H1 (cell line): Measurements from ENCODE around the gene NEUROD1. TPM values are rescaled to one million over a fixed set of nuclear protein-coding genes. Genes with fewer than 3 reads are reported as not detected.

ENCODE experiments used
- CTCF ChIA-PET: fragments of 300-600 bp; sonication (Branson Sonifier 250); formaldehyde crosslinking; loops from one replicate; lab custom pipeline; 2021; ENCODE audit not compliant: partially characterized antibody; lab: Charles Lee
- POLR2A ChIA-PET: fragments of 300-600 bp; sonication (Branson Sonifier 250); formaldehyde crosslinking; loops from one replicate; lab custom pipeline; 2021; ENCODE audit warnings: inconsistent platforms; ENCODE audit not compliant: partially characterized antibody; lab: Charles Lee
- DNase-seq, 2 experiments: peaks; one replicate each; pipeline versions ENCODE4 v3.0.0 to v3.0.0-alpha.2; 2010 to 2022; ENCODE audit warnings: low spot score in 2 of 2, low read depth in 1 of 2, mixed read lengths in 1 of 2
- FAIRE-seq: peaks from 2 replicates; lab custom pipeline; 2011; peaks lifted over from hg19 to GRCh38; lab: Jason Lieb, UNC
- H2AFZ ChIP-seq: 2 replicates; pipeline ENCODE4 v1.8.1; 2012; ENCODE audit warnings: low read length, inconsistent platforms
- H2AK5ac ChIP-seq: 2 replicates; pipeline ENCODE4 v1.6.1; 2013; ENCODE audit warnings: low read depth, low read length
- H2BK120ac ChIP-seq: replicated peaks from 2 replicates; pipeline ENCODE3; 2013; ENCODE audit warnings: low read depth, low read length, inconsistent platforms
- H2BK12ac ChIP-seq: 2 replicates; pipeline ENCODE4 v1.6.1; 2013; ENCODE audit warnings: low read depth, low read length
- H2BK15ac ChIP-seq: 2 replicates; pipeline ENCODE4 v1.6.1; 2013; ENCODE audit warnings: low read length
- H2BK20ac ChIP-seq: 2 replicates; pipeline ENCODE4 v1.6.1; 2013; ENCODE audit warnings: low read length
- H2BK5ac ChIP-seq: 2 replicates; pipeline ENCODE4 v1.6.1; 2013; ENCODE audit warnings: low read depth, low read length
- H3K14ac ChIP-seq: 2 replicates; pipeline ENCODE4 v1.6.1; 2013; ENCODE audit warnings: inconsistent platforms; ENCODE audit not compliant: insufficient read length
- H3K18ac ChIP-seq: 2 replicates; pipeline ENCODE4 v1.6.1; 2013; ENCODE audit warnings: low read length; ENCODE audit errors: extremely low read depth
- H3K23ac ChIP-seq: 2 replicates; pipeline ENCODE4 v1.6.1; 2013; ENCODE audit warnings: inconsistent platforms; ENCODE audit not compliant: insufficient read length
- H3K23me2 ChIP-seq: 2 replicates; pipeline ENCODE4 v1.6.1; 2013; ENCODE audit warnings: low read depth, low read length
- H3K27ac ChIP-seq: 2 replicates; pipeline ENCODE4 v1.6.1; 2011; ENCODE audit warnings: low read depth, low read length, inconsistent platforms
- H3K27me3 ChIP-seq, 4 experiments: replicated peaks in 1 of 4; 1 replicate in 1 of 4; 2 replicates in 3 of 4; pipeline versions ENCODE4 v1.6.1 to v1.8.1; 2011 to 2013; ENCODE audit warnings: low read length in 3 of 4, mild to moderate bottlenecking in 3 of 4, inconsistent platforms in 2 of 4, mixed read lengths in 2 of 4, moderate library complexity in 1 of 4; ENCODE audit not compliant: control insufficient read depth in 3 of 4, insufficient read depth in 3 of 4; ENCODE audit errors: extremely low read depth in 1 of 4
- H3K36me3 ChIP-seq, 4 experiments: 2 replicates each; pipeline versions ENCODE4 v1.6.1 to v1.8.1; 2011 to 2013; ENCODE audit warnings: mild to moderate bottlenecking in 4 of 4, low read length in 3 of 4, moderate library complexity in 2 of 4, control low read depth in 1 of 4, inconsistent platforms in 1 of 4; ENCODE audit not compliant: insufficient read depth in 4 of 4, control insufficient read depth in 2 of 4
- H3K4ac ChIP-seq: replicated peaks from 2 replicates; pipeline ENCODE3; 2013; ENCODE audit warnings: low read length, low read depth, mixed read lengths, inconsistent platforms; ENCODE audit not compliant: insufficient read length
- H3K4me1 ChIP-seq, 4 experiments: replicated peaks in 1 of 4; 1 replicate in 1 of 4; 2 replicates in 3 of 4; pipeline versions ENCODE4 v1.6.1 to v1.8.1; 2011 to 2013; ENCODE audit warnings: low read length in 3 of 4, inconsistent platforms in 2 of 4, mixed read lengths in 1 of 4; ENCODE audit not compliant: insufficient read depth in 4 of 4, control insufficient read depth in 3 of 4
- H3K4me2 ChIP-seq, 2 experiments: 2 replicates each; pipeline versions ENCODE4 v1.6.1 to v1.8.1; 2011 to 2013; ENCODE audit warnings: low read depth in 2 of 2, low read length in 2 of 2, control low read depth in 1 of 2, inconsistent platforms in 1 of 2, mild to moderate bottlenecking in 1 of 2; ENCODE audit not compliant: insufficient read depth in 1 of 2
- H3K4me3 ChIP-seq, 4 experiments: fragments of 200-600, 300-600 bp in 1 of 4; sonication (generic), shearing (Covaris generic), sonication (Bioruptor Twin) in 1 of 4; 2 replicates each; pipeline versions ENCODE4 v1.5.1 to v1.8.1; 2011 to 2016; ENCODE audit warnings: low read length in 4 of 4, low read depth in 3 of 4, control low read depth in 2 of 4, inconsistent platforms in 2 of 4, mild to moderate bottlenecking in 2 of 4, mixed read lengths in 1 of 4, moderate library complexity in 1 of 4; ENCODE audit not compliant: insufficient read depth in 2 of 4; ENCODE audit errors: extremely low read depth in 1 of 4
- H3K56ac ChIP-seq: replicated peaks from 2 replicates; pipeline ENCODE3; 2013; ENCODE audit warnings: low read depth, mild to moderate bottlenecking, mixed read lengths, low read length, inconsistent platforms; ENCODE audit not compliant: insufficient read length
- H3K79me1 ChIP-seq: 2 replicates; pipeline ENCODE4 v1.6.1; 2013; ENCODE audit warnings: low read depth, low read length, control low read depth
- H3K79me2 ChIP-seq, 2 experiments: 2 replicates each; pipeline versions ENCODE4 v1.6.1 to v1.8.1; 2012 to 2013; ENCODE audit warnings: low read length in 2 of 2, mild to moderate bottlenecking in 2 of 2, inconsistent platforms in 1 of 2; ENCODE audit not compliant: insufficient read depth in 2 of 2, control insufficient read depth in 1 of 2
- H3K9ac ChIP-seq, 4 experiments: replicated peaks in 1 of 4; 1 replicate in 1 of 4; 2 replicates in 3 of 4; pipeline versions ENCODE4 v1.6.1 to v1.8.1; 2011 to 2013; ENCODE audit warnings: low read depth in 3 of 4, low read length in 3 of 4, control low read depth in 2 of 4, mild to moderate bottlenecking in 2 of 4, moderate library complexity in 2 of 4, inconsistent platforms in 1 of 4; ENCODE audit errors: extremely low read depth in 1 of 4
- H3K9me3 ChIP-seq, 2 experiments: 2 replicates each; pipeline versions ENCODE4 v1.6.1 to v1.8.1; 2012 to 2013; ENCODE audit warnings: mild to moderate bottlenecking in 2 of 2, moderate library complexity in 2 of 2, control low read depth in 1 of 2, inconsistent platforms in 1 of 2, low read depth in 1 of 2, low read length in 1 of 2, mixed read lengths in 1 of 2; ENCODE audit not compliant: insufficient read depth in 2 of 2
- H4K20me1 ChIP-seq, 2 experiments: replicated peaks in 1 of 2; 2 replicates each; pipeline versions ENCODE3 to v1.8.1; 2011 to 2013; ENCODE audit warnings: inconsistent platforms in 2 of 2, low read length in 2 of 2, mild to moderate bottlenecking in 1 of 2; ENCODE audit not compliant: insufficient read depth in 2 of 2, control insufficient read depth in 1 of 2
- H4K5ac ChIP-seq: 2 replicates; pipeline ENCODE4 v1.6.1; 2013; ENCODE audit warnings: low read length, low read depth, mixed read lengths, inconsistent platforms; ENCODE audit not compliant: insufficient read length
- H4K8ac ChIP-seq: 2 replicates; pipeline ENCODE4 v1.8.0; 2013; ENCODE audit warnings: mild to moderate bottlenecking, moderate library complexity, low read length, inconsistent platforms; ENCODE audit not compliant: insufficient read depth; ENCODE audit errors: extremely low read depth
- H4K91ac ChIP-seq: replicated peaks from 2 replicates; pipeline ENCODE3; 2013; ENCODE audit warnings: low read length, mixed read lengths, inconsistent platforms; ENCODE audit not compliant: insufficient read length
- CBX8 ChIP-seq: fragments of 300-800, 300-1000 bp; sonication (generic); IDR thresholded peaks from 2 replicates; pipeline ENCODE4 v1.7.1; 2016; ENCODE audit warnings: low read depth, low read length, borderline replicate concordance
- CHD1 ChIP-seq: IDR thresholded peaks from 2 replicates; pipeline ENCODE4 v1.6.1; 2012; ENCODE audit warnings: low read depth, low read length, improper control_type of control experiment
- EGR1 ChIP-seq: IDR thresholded peaks from 2 replicates; pipeline ENCODE4 v1.6.1; 2011; ENCODE audit warnings: low read depth, low read length, borderline replicate concordance
- EP300 ChIP-seq, 2 experiments: IDR thresholded peaks; 1 replicate in 1 of 2; 2 replicates in 1 of 2; pipeline ENCODE4 v1.6.1; 2011 to 2012; ENCODE audit warnings: low read depth in 2 of 2, low read length in 2 of 2, mild to moderate bottlenecking in 2 of 2, borderline replicate concordance in 1 of 2, inconsistent platforms in 1 of 2, moderate library complexity in 1 of 2
- JUND ChIP-seq: IDR thresholded peaks from 2 replicates; pipeline ENCODE4 v1.6.1; 2011; ENCODE audit warnings: mild to moderate bottlenecking, improper control_type of control experiment, low read length
- KDM1A ChIP-seq: fragments of 200-600, 300-600 bp; sonication (generic); IDR thresholded peaks from 2 replicates; pipeline ENCODE4 v1.7.1; 2016; ENCODE audit warnings: mild to moderate bottlenecking, low read length, borderline replicate concordance
- KDM4A ChIP-seq: IDR thresholded peaks from one replicate; pipeline ENCODE4 v1.7.1; 2012; ENCODE audit warnings: low read depth, mild to moderate bottlenecking, moderate library complexity, low read length, inconsistent platforms; ENCODE audit not compliant: severe bottlenecking
- NANOG ChIP-seq: IDR thresholded peaks from 2 replicates; pipeline ENCODE4 v1.6.1; 2011; ENCODE audit warnings: low read length, low read depth, mild to moderate bottlenecking, inconsistent platforms; ENCODE audit not compliant: insufficient read depth, poor library complexity, severe bottlenecking
- RAD21 ChIP-seq, 2 experiments: IDR thresholded peaks in 1 of 2; conservative IDR thresholded peaks in 1 of 2; 2 replicates each; pipeline ENCODE4 v1.6.1; 2011; ENCODE audit warnings: low read depth in 2 of 2, low read length in 2 of 2, improper control_type of control experiment in 1 of 2, inconsistent platforms in 1 of 2, mild to moderate bottlenecking in 1 of 2, moderate library complexity in 1 of 2
- RFX5 ChIP-seq: IDR thresholded peaks from 2 replicates; pipeline ENCODE4 v1.6.1; 2011; ENCODE audit warnings: low read depth, low read length, improper control_type of control experiment, borderline replicate concordance
- RXRA ChIP-seq: IDR thresholded peaks from 2 replicates; pipeline ENCODE4 v1.6.1; 2011; ENCODE audit warnings: low read depth, mild to moderate bottlenecking, low read length, moderate library complexity; ENCODE audit not compliant: insufficient read depth
- TAF1 ChIP-seq: IDR thresholded peaks from 2 replicates; pipeline ENCODE4 v1.6.1; 2011; ENCODE audit warnings: mild to moderate bottlenecking, low read depth, low read length
- TBP ChIP-seq: IDR thresholded peaks from 2 replicates; pipeline ENCODE4 v1.6.1; 2011; ENCODE audit warnings: low read depth, low read length, improper control_type of control experiment
- WGBS, 2 experiments: shearing (Covaris generic) in 1 of 2; methylation state at CpG; one replicate each; pipeline versions ENCODE4 v1.1.6 to v1.1.7; 2013 to 2015; ENCODE audit warnings: low lambda C conversion rate in 2 of 2, mixed read lengths in 2 of 2, inconsistent platforms in 1 of 2, low coverage in 1 of 2, missing lambda C conversion rate in 1 of 2; ENCODE audit not compliant: insufficient replicate concordance in 2 of 2, insufficient coverage in 1 of 2, insufficient read length in 1 of 2; ENCODE audit errors: extremely low coverage in 1 of 2, missing lambda C conversion rate in 1 of 2; 5-methylcytosine and 5-hydroxymethylcytosine counted together
- polyA plus RNA-seq, 7 experiments: library from polyadenylated mRNA; depleted of rRNA in 3 of 7; stranded (reverse) in 5 of 7; unstranded in 2 of 7; fragments of >200 nt in 5 of 7; fragments of 200-250 nt in 2 of 7; gene quantifications; 1 replicate in 5 of 7; 2 replicates in 1 of 7; 4 replicates in 1 of 7; pipeline versions ENCODE4 v1.2.1 to v1.2.3, GENCODE V29; 2011 to 2013; ENCODE audit warnings: missing spikeins in 2 of 7, mixed read lengths in 2 of 7
- total RNA-seq: library from RNA; stranded (reverse); fragmentation: NEBNext Ultra II Directional; extraction: Animal tissue kit (Norgen Biotek cat#: 25700); gene quantifications from 2 replicates; pipeline ENCODE4 v1.2.1, GENCODE V29; 2021

The NEUROD1 gene
- total and polyA plus RNA-seq, 2 of the 8 experiments (the other 6 are each of a cell fraction or from before 2014, with no cell fraction given) = 0.08 TPM; not detected in 1

DNA sequence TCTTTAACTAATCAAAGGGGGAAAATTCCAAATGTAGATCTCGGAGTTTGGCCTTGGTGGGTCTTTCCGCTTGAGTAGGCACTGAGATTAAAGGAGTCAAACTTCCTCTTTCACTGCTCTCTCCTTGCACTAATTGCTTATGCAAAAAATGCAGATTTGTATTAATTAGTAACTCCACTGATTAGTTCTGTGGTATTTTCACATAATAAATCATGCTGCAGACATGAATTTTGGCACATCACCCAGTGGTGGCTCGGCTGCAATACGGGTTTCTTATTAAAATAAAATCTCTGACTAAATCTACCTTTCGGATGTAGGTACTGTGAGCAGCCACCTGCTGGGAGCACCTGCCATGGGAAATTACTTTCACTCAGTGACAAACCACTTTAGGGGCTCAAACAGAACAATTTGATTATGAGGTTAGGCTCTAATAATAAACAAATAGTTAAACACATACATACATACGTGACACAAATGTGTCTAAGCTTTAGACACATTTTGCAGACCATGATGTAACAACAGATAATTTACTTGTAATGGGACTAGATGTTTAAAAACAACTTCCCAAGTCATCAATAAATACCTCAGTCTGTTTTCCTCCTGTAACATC lies 6.4 kb upstream of the NEUROD1 start:
- Histone ChIP-seq H3K9ac (no peak overlapping the region), H4K5ac (no peak overlapping the region), H3K18ac (no peak overlapping the region), H2BK120ac (no peak overlapping the region), H3K27me3 (peaks cover 37 to 60% (median 49%) of the 10 kb centered on the region in 4 experiments), H3K79me1 (no peaks in the 10 kb centered on the region), H4K91ac (no peak overlapping the region), H2BK12ac (no peak overlapping the region), H3K36me3 (no peaks in the 10 kb centered on the region), H2BK5ac (no peak overlapping the region), H3K4me2 (no peak overlapping the region), H3K27ac (no peak overlapping the region), H4K8ac (no peak overlapping the region), H3K4ac (no peak overlapping the region), H2AK5ac (no peak overlapping the region), H3K23ac (no peak overlapping the region), H2AFZ (no peak overlapping the region), H2BK15ac (no peak overlapping the region), H3K4me1 (peaks cover 8 to 29% (median 13%) of the 10 kb centered on the region in 4 experiments), H4K20me1 (peaks cover 5 to 20% of the 10 kb centered on the region in 2 experiments), H3K79me2 (no peaks in the 10 kb centered on the region), H3K14ac (no peak overlapping the region), H3K56ac (no peak overlapping the region), H3K23me2 (peaks cover 6% of the 10 kb centered on the region; the same call in 1 of the 2 replicates), H3K4me3 (no peak overlapping the region), H3K9me3 (no peaks in the 10 kb centered on the region), H2BK20ac (no peak overlapping the region)
- POLR2A ChIA-PET = no interaction called here
- CTCF ChIA-PET = interaction anchor here (1.3 to 2.1 kb wide), 2 partner anchors 9 to 114 kb away, joined by 4 to 7 read pairs; no protein-coding TSS in a partner anchor
- WGBS, 2 experiments = 72% methylated on average over 6 of the region's 6 CpGs; no CpG with 5 or more reads in 1 of the 2 experiments
- DNase-seq = no peak
- FAIRE-seq = no peak
- no peak for TF ChIP-seq RXRA
- no peak for TF ChIP-seq NANOG
- TF ChIP-seq RAD21 (IDR thresholded peaks at IDR 0.05 in 1 of 2, conservative IDR thresholded peaks at IDR 0.05 in 1 of 2; ENCODE audit: low read depth in 2 of 2, low read length in 2 of 2) = no peak
- TF ChIP-seq TBP = no peak
- TF ChIP-seq CHD1 = no peak
- TF ChIP-seq RFX5 = no peak
- TF ChIP-seq TAF1 = no peak
- TF ChIP-seq KDM1A = no peak
- TF ChIP-seq EGR1 = no peak
- TF ChIP-seq JUND = no peak
- no peak for TF ChIP-seq KDM4A
- TF ChIP-seq EP300 (IDR thresholded peaks at IDR 0.05; ENCODE audit: borderline replicate concordance in 1 of 2, low read depth in 2 of 2, low read length in 2 of 2) = no peak
- no peak for TF ChIP-seq CBX8
